HepG2 (cell line): Measurements from ENCODE around the gene EXOC7. TPM values are rescaled to one million over a fixed set of nuclear protein-coding genes. Genes with fewer than 3 reads are reported as not detected.

Source experiments
- CBX1 ChIP-seq: IDR thresholded peaks from one replicate; pipeline ENCODE4 v1.6.1; 2016; ENCODE audit warnings: antibody characterized with exemption, low read depth
- CHD4 ChIP-seq: fragments of 200-600 bp; sonication (generic); IDR thresholded peaks from 2 replicates; pipeline ENCODE4 v1.7.0; 2017; ENCODE audit warnings: mild to moderate bottlenecking, low read length, borderline replicate concordance
- DNMT3B ChIP-seq: conservative IDR thresholded peaks from 2 replicates; pipeline ENCODE4 v1.6.1; 2016; ENCODE audit warnings: missing biosample characterization, control low read depth
- MBNL3 ChIP-seq: fragments of 250-450 bp; sonication (Bioruptor Pico); conservative IDR thresholded peaks from 2 replicates; pipeline ENCODE4 v1.8.0; 2022; ENCODE audit warnings: mild to moderate bottlenecking, inconsistent platforms
- NCOA5 ChIP-seq: sonication (generic); formaldehyde crosslinking; IDR thresholded peaks from 2 replicates; pipeline ENCODE4 v1.4.0; 2020; ENCODE audit warnings: missing genetic modification reagents
- PHF8 ChIP-seq: sonication (generic); formaldehyde crosslinking; IDR thresholded peaks from 2 replicates; pipeline ENCODE4 v1.5.0; 2020; ENCODE audit warnings: missing genetic modification reagents
- REL ChIP-seq: sonication (generic); formaldehyde crosslinking; conservative IDR thresholded peaks from 2 replicates; pipeline ENCODE4 v1.8.0; 2022; ENCODE audit warnings: mild to moderate bottlenecking, missing genetic modification reagents, moderate library complexity
- REPIN1 ChIP-seq: sonication (generic); formaldehyde crosslinking; IDR thresholded peaks from 2 replicates; pipeline ENCODE4 v1.8.0; 2022; ENCODE audit warnings: missing genetic modification reagents, low read depth, mild to moderate bottlenecking, borderline replicate concordance
- TOE1 ChIP-seq: sonication (generic); formaldehyde crosslinking; IDR thresholded peaks from 2 replicates; pipeline ENCODE4 v1.4.0; 2020; ENCODE audit warnings: mild to moderate bottlenecking, missing genetic modification reagents
- ZC3H13 ChIP-seq: sonication (generic); formaldehyde crosslinking; IDR thresholded peaks from 2 replicates; pipeline ENCODE4 v1.8.1; 2023; ENCODE audit warnings: mild to moderate bottlenecking, missing genetic modification reagents, moderate library complexity
- ZNF747 ChIP-seq: sonication (generic); formaldehyde crosslinking; IDR thresholded peaks from 2 replicates; pipeline ENCODE4 v1.8.1; 2023; ENCODE audit warnings: missing genetic modification reagents, mild to moderate bottlenecking, borderline replicate concordance
- ZNF775 ChIP-seq: sonication (generic); formaldehyde crosslinking; IDR thresholded peaks from 2 replicates; pipeline ENCODE4 v1.4.0; 2020; ENCODE audit warnings: missing genetic modification reagents, mild to moderate bottlenecking, moderate library complexity, borderline replicate concordance
- polyA plus RNA-seq, 8 experiments: library from polyadenylated mRNA; depleted of rRNA in 3 of 8; stranded (reverse) in 7 of 8; unstranded in 1 of 8; fragments of >200 nt; fragmentation: Illumina TruSeq in 4 of 8; extraction: Trizol in 4 of 8; gene quantifications; 2 replicates each; pipeline versions ENCODE4 v1.2.1 to v1.2.3, GENCODE V29; 2011 to 2016; ENCODE audit warnings: low read depth in 4 of 8, missing spikeins in 1 of 8, mixed read lengths in 1 of 8; ENCODE audit not compliant: insufficient read depth in 1 of 8
- total RNA-seq, 5 experiments: library from RNA; depleted of rRNA; stranded (reverse); fragments of >200 nt; fragmentation: Illumina TruSeq; extraction: Trizol; gene quantifications; 2 replicates each; pipeline ENCODE4 v1.2.3, GENCODE V29; 2016; ENCODE audit warnings: low read depth in 1 of 5
- TF ChIP-seq, protein P1 (sequence below): sonication (generic); formaldehyde crosslinking; IDR thresholded peaks from 2 replicates; pipeline ENCODE4 v1.5.0; 2020; ENCODE audit warnings: mild to moderate bottlenecking, missing genetic modification reagents, borderline replicate concordance
- TF ChIP-seq, protein P2 (sequence below): sonication (generic); formaldehyde crosslinking; IDR thresholded peaks from 2 replicates; pipeline ENCODE4 v1.9.0; 2021; ENCODE audit warnings: missing genetic modification reagents, mild to moderate bottlenecking, borderline replicate concordance
- TF ChIP-seq, protein P3 (sequence below): sonication (generic); formaldehyde crosslinking; IDR thresholded peaks from 2 replicates; pipeline ENCODE4 v1.4.0; 2020; ENCODE audit warnings: missing genetic modification reagents

Gene EXOC7
- total and polyA plus RNA-seq, 2 of the 13 experiments (the other 11 are each of a cell fraction or from before 2014, with no cell fraction given), result 86.9 to 116 TPM

- TF ChIP-seq, protein P1, sequence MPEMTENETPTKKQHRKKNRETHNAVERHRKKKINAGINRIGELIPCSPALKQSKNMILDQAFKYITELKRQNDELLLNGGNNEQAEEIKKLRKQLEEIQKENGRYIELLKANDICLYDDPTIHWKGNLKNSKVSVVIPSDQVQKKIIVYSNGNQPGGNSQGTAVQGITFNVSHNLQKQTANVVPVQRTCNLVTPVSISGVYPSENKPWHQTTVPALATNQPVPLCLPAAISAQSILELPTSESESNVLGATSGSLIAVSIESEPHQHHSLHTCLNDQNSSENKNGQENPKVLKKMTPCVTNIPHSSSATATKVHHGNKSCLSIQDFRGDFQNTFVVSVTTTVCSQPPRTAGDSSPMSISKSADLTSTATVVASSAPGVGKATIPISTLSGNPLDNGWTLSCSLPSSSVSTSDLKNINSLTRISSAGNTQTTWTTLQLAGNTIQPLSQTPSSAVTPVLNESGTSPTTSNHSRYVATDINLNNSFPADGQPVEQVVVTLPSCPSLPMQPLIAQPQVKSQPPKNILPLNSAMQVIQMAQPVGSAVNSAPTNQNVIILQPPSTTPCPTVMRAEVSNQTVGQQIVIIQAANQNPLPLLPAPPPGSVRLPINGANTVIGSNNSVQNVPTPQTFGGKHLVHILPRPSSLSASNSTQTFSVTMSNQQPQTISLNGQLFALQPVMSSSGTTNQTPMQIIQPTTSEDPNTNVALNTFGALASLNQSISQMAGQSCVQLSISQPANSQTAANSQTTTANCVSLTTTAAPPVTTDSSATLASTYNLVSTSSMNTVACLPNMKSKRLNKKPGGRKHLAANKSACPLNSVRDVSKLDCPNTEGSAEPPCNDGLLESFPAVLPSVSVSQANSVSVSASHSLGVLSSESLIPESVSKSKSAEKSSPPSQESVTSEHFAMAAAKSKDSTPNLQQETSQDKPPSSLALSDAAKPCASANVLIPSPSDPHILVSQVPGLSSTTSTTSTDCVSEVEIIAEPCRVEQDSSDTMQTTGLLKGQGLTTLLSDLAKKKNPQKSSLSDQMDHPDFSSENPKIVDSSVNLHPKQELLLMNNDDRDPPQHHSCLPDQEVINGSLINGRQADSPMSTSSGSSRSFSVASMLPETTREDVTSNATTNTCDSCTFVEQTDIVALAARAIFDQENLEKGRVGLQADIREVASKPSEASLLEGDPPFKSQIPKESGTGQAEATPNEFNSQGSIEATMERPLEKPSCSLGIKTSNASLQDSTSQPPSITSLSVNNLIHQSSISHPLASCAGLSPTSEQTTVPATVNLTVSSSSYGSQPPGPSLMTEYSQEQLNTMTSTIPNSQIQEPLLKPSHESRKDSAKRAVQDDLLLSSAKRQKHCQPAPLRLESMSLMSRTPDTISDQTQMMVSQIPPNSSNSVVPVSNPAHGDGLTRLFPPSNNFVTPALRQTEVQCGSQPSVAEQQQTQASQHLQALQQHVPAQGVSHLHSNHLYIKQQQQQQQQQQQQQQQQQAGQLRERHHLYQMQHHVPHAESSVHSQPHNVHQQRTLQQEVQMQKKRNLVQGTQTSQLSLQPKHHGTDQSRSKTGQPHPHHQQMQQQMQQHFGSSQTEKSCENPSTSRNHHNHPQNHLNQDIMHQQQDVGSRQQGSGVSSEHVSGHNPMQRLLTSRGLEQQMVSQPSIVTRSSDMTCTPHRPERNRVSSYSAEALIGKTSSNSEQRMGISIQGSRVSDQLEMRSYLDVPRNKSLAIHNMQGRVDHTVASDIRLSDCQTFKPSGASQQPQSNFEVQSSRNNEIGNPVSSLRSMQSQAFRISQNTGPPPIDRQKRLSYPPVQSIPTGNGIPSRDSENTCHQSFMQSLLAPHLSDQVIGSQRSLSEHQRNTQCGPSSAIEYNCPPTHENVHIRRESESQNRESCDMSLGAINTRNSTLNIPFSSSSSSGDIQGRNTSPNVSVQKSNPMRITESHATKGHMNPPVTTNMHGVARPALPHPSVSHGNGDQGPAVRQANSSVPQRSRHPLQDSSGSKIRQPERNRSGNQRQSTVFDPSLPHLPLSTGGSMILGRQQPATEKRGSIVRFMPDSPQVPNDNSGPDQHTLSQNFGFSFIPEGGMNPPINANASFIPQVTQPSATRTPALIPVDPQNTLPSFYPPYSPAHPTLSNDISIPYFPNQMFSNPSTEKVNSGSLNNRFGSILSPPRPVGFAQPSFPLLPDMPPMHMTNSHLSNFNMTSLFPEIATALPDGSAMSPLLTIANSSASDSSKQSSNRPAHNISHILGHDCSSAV (CRISPR knock-in tag), result no peak
- TF ChIP-seq, protein P2, sequence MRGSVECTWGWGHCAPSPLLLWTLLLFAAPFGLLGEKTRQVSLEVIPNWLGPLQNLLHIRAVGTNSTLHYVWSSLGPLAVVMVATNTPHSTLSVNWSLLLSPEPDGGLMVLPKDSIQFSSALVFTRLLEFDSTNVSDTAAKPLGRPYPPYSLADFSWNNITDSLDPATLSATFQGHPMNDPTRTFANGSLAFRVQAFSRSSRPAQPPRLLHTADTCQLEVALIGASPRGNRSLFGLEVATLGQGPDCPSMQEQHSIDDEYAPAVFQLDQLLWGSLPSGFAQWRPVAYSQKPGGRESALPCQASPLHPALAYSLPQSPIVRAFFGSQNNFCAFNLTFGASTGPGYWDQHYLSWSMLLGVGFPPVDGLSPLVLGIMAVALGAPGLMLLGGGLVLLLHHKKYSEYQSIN, result no peak
- no peak for TF ChIP-seq CBX1
- no peak for TF ChIP-seq DNMT3B
- no peak for TF ChIP-seq REPIN1 (CRISPR knock-in tag)
- TF ChIP-seq NCOA5, result no peak
- no peak for TF ChIP-seq MBNL3 (CRISPR knock-in tag)
- no peak for TF ChIP-seq ZC3H13 (CRISPR knock-in tag)
- TF ChIP-seq, protein P3, sequence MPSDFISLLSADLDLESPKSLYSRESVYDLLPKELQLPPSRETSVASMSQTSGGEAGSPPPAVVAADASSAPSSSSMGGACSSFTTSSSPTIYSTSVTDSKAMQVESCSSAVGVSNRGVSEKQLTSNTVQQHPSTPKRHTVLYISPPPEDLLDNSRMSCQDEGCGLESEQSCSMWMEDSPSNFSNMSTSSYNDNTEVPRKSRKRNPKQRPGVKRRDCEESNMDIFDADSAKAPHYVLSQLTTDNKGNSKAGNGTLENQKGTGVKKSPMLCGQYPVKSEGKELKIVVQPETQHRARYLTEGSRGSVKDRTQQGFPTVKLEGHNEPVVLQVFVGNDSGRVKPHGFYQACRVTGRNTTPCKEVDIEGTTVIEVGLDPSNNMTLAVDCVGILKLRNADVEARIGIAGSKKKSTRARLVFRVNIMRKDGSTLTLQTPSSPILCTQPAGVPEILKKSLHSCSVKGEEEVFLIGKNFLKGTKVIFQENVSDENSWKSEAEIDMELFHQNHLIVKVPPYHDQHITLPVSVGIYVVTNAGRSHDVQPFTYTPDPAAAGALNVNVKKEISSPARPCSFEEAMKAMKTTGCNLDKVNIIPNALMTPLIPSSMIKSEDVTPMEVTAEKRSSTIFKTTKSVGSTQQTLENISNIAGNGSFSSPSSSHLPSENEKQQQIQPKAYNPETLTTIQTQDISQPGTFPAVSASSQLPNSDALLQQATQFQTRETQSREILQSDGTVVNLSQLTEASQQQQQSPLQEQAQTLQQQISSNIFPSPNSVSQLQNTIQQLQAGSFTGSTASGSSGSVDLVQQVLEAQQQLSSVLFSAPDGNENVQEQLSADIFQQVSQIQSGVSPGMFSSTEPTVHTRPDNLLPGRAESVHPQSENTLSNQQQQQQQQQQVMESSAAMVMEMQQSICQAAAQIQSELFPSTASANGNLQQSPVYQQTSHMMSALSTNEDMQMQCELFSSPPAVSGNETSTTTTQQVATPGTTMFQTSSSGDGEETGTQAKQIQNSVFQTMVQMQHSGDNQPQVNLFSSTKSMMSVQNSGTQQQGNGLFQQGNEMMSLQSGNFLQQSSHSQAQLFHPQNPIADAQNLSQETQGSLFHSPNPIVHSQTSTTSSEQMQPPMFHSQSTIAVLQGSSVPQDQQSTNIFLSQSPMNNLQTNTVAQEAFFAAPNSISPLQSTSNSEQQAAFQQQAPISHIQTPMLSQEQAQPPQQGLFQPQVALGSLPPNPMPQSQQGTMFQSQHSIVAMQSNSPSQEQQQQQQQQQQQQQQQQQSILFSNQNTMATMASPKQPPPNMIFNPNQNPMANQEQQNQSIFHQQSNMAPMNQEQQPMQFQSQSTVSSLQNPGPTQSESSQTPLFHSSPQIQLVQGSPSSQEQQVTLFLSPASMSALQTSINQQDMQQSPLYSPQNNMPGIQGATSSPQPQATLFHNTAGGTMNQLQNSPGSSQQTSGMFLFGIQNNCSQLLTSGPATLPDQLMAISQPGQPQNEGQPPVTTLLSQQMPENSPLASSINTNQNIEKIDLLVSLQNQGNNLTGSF (CRISPR knock-in tag), result no peak
- TF ChIP-seq REL, result no peak
- TF ChIP-seq PHF8, result peak; percentile 42
- TF ChIP-seq ZNF747 (CRISPR knock-in tag), result no peak; the same call in 1 of the 2 replicates
- no peak for TF ChIP-seq CHD4
- no peak for TF ChIP-seq ZNF775
- no peak for TF ChIP-seq TOE1
Measured at GRCh38 chr17:76032073-76032779, 71.4 kb downstream of the EXOC7 start (continued).
